GM21447 (cell line): Measurements from ENCODE around the gene SLC39A1.
A peak's percentile ranks its signal among the peaks of the same experiment; 100 is the strongest.

Experiments used
- ATAC-seq: cut with Tn5 transposase; IDR thresholded peaks from one replicate; pipeline ENCODE4 v1.9.1; 2021; ENCODE audit not compliant: unreplicated experiment

SLC39A1 gene

GRCh38 chr1:153953859-153954365 lies 9.4 kb downstream of the SLC39A1 start:
- no peak for ATAC-seq

GRCh38 chr1:153951801-153952200 lies 11.5 kb downstream of the SLC39A1 start:
- ATAC-seq: no peak

- no peak for ATAC-seq
Observed at GRCh38 chr1:153951183-153951582, 12.2 kb downstream of the SLC39A1 start.

- ATAC-seq: peak; percentile 58
Observed at GRCh38 chr1:153946622-153947241, 16.6 kb downstream of the SLC39A1 start, which contains the start of gene DENND4B. DENND4B (minus strand) TSS chr1:153946718; CDS start chr1:153944374, 2,344 bp downstream.

GRCh38 chr1:153945795-153946621 lies 17.3 kb downstream of the SLC39A1 start:
- ATAC-seq: peak; percentile 73

- no peak for ATAC-seq
Observed at GRCh38 chr1:153945131-153945794, 18.1 kb downstream of the SLC39A1 start.

DNA sequence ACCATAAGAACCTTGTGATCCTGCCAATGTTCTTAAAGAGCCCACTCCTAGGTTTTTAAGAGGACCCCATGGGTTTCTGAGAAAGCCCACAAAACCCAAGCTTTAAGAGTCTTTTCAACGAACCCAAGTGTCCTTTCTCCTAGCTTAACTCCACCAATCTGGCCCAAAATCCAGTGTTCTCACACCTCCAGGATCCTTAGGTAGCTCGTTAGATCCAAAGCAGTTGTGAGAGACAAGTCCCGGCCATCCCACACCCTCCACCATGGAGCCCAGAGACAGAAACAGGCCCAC lies 18.6 kb downstream of the SLC39A1 start:
- ATAC-seq: no peak

DNA sequence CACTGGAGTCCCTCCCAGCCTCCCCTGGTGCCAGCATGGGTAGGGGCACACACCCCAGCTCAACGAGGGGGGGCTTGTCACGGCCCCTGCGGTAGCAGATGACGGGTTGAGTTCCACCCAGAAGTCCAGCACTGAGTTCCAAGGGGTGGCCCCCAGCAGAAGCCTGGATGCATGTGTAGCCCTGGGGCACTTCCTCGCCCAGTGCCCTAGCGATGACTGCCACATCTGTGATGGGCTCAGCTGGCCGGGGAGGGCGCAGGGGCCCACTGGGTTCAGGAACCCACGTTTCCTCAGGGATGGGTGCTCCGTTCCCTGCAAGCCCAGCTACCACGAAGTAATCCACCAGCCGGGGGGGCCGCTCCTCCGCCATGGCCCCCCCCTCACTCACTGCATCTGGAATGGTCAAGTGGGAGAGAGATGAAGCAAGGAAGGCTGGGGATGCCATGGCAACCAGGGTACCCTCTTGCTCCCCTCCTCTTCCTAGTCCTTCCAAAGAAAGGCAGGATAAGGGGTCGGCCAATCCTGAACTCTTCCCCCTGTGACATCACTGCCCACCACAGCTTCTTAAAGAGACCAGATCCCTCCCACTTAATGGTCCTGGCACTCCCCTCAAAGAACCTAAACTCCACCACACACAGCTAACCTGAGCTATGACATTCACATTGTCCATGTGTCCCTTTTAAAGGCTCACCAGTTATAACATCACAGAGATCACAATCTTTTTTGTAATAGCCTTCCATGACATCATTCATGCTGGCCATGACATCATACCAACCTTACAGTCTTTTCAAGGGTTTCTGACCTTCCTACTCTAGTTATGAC lies 19.1 kb downstream of the SLC39A1 start:
- no peak for ATAC-seq

DNA sequence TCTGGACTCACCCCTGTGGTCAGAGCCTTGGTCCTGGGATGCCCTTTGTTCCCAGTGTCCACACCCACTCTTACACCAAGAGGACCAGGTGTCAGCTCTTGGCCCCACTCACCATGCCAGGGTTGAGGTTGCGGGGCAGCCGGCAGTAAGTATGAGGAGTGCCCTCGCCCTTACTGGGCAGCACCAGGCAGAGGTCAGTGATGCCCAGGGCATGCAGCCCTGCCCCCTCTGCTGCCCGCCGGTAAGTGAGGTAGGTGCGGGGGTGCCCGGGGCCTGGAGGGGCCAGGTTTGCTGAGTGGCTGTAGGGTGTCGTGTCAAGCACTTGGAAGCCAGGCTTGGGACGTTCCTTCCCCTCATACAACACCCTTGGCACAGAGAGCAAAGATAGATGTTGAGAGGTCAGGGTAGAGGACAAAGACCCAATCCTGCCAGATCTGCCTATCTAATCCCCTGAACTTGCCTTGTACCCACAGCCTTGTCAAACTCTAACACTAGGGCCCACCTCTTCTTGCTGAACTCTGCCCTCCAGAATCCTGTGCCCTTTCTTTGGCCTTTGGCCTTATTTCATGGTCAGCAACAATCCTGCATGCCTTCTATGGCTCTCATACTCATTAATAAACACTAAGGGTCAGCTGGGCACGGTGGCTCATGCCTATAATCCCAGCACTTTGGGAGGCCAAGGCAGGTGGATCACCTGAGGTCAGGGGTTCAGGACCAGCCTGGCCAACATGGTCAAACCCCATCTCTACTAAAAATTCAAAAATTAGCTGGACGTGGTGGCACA lies 20.4 kb downstream of the SLC39A1 start:
- no peak for ATAC-seq

GRCh38 chr1:153941826-153942725 lies 21.3 kb downstream of the SLC39A1 start:
- ATAC-seq: no peak

- no peak for ATAC-seq
Observed at GRCh38 chr1:153940756-153941155, 22.6 kb downstream of the SLC39A1 start.

DNA sequence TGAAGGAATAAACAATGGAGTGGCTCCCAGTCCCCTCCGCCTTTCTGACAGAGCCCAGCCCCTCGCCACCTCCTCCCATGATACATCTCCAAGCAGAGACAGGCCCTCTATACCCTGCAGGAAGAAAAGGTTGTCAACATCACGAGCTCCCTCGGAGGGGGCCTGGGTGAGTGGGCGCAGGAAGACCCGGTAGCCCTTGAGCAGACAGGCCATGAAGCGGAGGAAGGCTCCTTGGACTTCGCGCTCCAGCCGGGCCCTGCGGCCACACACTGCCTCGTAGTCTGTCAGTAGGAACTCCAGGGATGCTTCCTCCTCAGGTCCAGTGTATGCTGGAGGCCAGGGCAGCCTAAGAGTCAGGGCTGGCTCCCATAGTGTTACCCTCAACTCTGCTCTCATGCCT lies 23.9 kb downstream of the SLC39A1 start:
- ATAC-seq: no peak

DNA sequence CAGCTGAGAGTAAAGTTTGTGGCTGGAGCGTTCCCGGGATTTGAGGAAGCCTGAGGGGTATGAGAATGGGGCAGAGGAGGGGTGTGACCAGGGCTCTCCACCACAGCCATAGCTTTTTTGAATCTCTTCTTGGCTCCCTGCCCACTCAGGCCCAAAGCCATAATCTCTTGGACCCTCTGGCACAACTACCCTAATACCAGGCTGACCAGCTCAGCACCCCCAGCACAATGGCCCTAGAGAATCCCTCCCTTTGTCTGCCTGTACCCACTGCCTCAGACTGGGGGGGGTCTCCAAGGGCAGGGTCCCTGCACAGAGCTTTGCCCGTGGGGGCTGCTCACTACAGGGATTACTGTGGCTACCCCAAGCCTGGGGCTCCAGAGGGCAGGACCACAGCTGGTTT lies 24.3 kb downstream of the SLC39A1 start:
- no peak for ATAC-seq

DNA sequence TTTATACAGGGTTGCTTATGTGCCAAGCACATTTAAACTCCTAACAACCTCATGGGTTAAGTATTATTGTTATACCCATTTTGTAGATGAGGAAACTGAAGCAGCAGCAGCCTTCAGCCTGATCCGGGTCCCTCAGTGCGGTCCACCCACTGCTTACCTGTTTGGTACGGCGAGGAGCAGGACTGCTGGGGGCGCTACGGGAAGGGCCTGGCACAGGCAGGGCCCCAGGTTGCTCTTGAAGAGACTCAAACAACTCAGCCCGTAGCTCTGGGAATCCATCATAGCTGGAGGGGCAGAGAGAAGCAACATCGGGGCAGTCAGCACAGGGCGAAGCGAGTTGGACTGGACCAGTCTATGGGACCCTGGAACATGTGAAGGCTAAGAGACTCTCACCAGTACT lies 26.0 kb downstream of the SLC39A1 start:
- no peak for ATAC-seq

GRCh38 chr1:153936011-153936802 lies 27.1 kb downstream of the SLC39A1 start:
- no peak for ATAC-seq

DNA sequence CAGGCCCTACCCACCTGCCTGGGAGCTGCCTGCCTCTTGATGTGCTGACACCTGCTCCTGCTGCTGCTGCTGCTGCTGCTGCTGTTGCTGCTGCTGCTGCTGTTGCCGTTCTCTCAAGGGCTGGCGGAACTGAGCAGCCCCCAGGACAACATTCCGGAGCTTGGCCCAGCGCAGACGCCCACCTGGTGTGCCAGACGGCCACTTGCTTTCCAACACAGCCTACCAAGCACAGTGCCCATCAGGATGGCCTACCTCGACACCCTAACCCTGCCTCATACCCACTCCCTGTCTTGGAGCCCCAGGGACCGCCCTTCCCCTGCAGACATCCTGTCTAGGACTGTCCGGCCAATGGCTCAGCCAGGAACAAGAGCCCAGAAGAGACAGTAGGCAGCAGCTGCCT lies 28.6 kb downstream of the SLC39A1 start:
- ATAC-seq: no peak

DNA sequence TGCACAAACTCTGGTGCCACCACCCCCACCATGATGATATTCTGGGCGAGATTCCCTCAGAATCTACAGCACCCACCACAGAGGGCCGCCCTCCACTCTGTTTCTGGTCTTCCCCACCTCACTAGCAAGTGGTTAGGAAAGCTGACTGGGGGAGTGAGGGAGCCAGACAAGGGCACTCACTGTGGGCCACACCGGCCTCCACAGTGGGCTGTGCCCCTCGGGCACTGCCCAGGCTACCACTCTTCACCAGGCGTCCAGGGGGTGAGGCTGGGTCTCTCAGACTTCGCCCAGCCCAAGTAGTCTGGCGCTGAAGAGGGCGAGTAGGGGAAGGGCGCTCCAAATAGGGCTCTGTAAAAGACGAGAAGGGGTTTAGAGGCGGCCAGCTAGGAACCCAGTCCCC lies 29.4 kb downstream of the SLC39A1 start:
- ATAC-seq: no peak

- ATAC-seq: no peak
Observed at GRCh38 chr1:153933430-153933829, 29.9 kb downstream of the SLC39A1 start.
